Stimulated activated CD8-positive, alpha-beta memory T cell treated with anti-CD3 and anti-CD28 coated beads, Interleukin-4, amount 100 ng/mL, for 24 hours (primary cell): Measurements from ENCODE around the gene PPM1L.
A peak's percentile ranks its signal among the peaks of the same experiment; 100 is the strongest.
"Not testable (repeated sequence)": the region's sequence is repeated elsewhere in the genome, so short reads cannot be mapped to it uniquely, and the experiment has no call there.

Experiments used
- DNase-seq: peaks from one replicate; pipeline ENCODE4 v3.0.0-alpha.2; 2020; ENCODE audit warnings: low read depth

Gene PPM1L

DNA sequence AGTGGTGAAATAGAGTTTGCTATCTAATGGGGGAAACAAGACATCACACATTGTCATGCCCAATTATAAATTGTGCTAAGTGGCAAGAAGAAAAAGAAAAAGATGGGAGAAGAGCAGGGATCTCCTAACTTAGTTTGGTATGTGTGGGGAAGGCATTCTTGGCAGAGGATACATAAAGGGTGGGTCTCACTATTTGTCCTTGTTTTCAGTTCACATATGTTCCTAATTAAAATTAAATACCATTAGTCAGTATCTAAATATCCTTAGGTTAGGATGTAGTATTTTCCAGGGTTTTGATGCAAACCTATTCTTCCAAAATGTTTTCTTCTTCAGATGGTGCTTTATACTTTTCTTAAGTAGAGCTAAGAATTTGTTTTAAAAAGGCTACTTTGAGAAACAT, 175.4 kb downstream of the PPM1L start:
- DNase-seq = no peak

DNA sequence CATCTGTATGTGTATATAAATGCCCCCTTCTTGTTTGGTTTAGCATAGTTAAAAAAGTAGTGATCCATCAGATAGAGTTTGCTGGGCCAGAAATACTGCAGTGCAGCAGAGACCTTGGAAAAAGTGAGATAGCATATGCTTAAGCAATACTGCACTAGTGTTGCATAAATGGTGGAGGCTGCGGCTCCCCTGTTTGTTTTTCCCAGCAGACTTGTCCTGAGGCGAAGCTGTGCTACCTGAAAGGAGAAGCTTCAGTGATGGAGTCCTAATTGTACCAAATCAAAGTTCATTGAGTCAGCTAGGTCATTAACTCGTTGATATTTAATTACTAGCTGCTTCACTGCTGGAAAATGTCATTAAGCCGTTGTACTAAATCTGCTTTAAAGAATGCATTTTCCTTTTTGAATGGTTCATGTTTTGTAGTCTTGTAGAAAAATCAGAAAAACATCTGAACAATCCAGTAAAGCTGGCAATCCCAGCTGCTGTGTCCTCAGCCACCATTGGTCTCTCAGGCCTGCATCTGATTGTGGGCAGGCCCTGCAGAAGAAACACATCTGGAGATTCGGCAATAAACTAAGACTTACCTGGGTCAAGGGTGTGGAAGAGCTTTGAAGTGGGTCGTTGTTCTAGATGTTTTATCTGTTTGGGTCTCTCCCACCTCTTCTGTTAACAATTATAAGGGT, 179.5 kb downstream of the PPM1L start:
- no peak for DNase-seq

DNA sequence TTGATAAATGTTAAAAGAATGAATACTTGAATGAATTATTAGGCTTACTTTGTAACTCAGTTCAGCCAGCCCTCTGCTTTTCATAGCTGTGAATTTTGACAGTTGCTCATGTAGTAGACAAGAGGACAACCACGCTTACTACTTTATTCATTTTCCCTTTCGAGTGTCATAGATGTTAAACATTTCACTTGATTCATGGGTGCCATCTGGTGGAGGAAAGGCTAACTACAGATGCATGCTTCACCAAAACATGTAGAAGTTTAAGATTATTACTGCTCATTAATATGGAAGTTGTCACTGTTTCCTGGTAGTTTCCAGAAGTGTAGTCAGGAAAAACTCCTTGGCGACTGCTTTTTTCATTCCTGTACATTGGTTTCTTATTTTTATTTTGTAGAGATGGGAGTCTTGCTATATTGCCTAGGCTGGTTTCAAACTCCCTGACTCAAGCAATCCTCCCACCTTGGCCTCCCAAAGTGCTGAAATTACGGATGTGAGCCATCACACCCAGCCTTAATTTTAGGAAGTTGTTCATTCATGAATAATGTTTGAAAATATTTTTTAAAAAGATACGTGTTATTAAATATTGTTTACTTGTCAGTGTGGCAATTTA, 186.0 kb downstream of the PPM1L start:
- peak; percentile 59 for DNase-seq

DNA sequence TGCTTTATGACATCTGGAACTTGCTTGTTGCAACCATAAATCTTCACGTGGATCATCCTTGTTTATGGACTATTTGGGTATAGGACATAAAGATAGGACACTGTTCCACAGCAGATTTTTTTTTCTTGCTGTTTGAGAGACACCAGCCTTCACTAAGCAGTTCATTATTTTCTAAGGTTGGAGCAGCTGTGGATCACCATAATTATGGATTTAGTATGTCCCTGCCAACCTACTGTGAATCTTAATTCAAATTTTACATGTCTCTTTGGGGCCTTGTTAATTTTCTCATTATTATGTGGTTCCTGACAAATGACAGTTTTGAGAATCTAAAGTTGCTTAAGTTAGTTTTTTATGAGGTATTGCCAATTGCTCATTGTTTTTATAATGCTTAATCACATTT, 188.0 kb downstream of the PPM1L start:
- no peak for DNase-seq

DNA sequence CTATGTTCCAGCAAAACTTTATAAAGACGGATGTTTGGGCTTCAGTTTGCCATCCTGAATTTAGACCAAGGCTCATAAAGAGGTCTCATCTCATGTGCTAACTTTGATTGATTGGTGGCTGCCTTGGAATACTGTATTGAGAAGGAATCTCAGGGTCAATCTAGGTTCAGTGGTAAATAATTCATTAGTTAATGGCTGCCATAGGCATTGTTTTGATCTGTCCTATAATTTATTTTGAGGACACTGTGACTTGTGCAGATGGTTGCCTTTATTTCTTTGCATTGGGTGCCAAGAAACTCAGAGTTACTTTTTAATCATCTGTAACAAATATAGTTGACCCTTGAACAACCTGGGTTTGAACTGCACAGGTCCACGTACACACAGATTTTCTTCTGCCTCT, 189.3 kb downstream of the PPM1L start:
- DNase-seq = no peak

DNA sequence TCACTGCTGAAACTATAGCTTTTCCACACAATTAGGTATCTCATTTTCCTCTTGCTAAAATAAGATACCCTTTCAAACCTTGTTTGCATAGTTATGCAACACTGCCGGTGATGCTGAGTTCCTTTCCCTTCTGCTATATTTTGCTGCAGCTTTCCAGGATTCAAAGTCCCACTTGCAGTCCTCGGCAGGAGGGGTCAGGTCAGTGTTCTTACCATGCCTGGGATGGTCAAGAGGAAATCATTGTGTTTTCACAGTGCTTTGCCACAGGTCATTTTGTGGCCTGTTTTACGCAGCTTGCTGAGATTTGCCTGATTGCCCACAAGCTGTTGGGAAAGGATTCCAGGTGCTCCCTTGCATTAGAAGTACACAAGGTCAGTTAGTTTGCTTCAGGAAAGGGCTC, 192.2 kb downstream of the PPM1L start:
- no peak for DNase-seq

DNA sequence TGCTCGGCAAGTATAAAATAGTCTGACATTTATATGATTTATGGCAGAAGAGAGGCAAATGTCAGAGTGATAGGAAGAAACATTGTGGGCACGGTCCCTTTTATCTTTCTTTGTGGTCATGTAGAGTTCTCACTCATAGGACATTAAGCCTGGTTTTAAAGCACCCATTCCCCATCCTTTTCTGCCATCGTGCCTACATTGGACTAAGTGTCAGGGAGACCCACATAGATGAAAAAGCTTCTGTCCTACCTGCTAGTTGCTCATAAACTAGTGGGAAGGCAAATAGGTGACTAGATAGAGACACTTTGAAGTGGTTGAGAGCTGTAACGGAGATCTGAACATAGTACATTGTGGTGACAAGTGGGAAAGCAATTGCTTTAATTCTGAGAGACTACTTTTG, 193.4 kb downstream of the PPM1L start:
- no peak for DNase-seq

DNA sequence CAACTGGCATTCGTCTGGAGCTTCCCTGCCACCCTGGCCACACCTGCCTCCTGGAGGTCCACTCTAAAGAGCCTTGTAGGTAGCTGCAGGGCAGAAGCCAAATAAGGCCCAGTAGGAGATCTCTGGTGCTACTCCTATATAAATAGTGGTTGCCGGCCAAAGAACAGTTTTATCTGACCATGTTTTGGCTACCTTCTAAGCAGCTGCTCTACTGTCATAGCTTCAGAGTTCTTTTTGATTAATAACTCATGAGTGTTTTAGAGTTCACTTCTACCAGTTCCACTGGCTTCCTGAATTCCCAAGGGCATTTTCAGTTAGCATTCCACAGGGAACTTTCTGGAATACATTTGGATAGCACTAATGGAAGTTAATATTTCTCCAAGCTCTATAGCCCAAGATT, 194.5 kb downstream of the PPM1L start:
- no peak for DNase-seq

DNA sequence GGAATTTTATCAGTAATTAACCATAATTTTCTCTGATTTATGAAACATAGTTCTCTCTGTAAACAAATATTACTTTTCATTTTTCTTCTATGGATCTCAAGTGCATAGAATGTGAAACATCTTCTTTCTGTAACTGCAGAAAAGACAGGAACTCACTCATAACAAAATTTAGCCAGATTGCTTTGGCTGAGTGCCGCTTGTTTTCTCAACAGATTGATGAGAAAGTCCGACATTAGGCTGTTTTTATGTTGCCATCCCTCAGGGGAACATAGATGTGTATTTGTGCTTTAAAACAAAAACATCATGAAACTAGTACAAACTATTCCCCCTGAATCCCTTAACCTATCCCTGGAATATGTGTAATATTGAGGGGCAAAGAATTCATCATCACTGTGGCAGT, 194.9 kb downstream of the PPM1L start:
- no peak for DNase-seq

DNA sequence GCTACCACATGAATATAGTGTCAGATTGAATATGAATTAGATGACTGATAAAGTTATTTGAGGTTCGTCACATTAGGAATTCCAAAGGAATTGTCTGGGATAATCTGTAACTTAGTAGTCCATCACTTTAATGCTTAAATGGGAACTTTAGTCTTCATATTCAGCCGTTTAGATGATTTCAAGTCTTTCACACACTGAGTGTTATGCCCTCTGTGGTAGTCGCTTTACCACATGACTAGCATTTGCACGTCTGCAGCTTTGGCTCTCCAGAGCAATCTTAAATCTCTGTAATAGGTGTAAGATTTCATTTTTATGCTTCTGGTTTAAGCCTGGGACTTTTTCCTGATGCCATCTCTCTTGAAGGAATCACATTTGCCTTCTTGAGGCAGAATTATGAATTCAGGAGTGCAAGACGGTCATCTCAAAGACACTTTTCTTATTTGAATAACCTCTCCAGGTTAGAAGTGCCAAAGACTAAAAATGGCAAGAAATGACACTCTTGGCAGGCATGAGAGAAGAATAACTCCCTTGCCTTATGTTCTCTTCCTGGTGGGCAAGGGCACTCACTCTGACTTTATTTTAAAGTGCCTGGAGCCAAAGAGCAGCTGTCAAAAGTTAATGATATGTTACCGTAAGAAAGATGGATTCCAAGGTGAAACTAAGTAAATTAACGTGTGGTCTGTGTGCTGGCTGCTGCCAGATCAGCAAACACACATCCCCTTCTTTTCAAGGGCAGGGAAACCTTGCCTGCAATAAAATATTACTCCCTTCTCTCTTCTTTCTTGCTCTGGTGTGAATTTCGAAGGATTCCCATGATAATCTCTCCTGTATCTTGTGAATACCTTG, 195.8 kb downstream of the PPM1L start:
- no peak for DNase-seq

DNA sequence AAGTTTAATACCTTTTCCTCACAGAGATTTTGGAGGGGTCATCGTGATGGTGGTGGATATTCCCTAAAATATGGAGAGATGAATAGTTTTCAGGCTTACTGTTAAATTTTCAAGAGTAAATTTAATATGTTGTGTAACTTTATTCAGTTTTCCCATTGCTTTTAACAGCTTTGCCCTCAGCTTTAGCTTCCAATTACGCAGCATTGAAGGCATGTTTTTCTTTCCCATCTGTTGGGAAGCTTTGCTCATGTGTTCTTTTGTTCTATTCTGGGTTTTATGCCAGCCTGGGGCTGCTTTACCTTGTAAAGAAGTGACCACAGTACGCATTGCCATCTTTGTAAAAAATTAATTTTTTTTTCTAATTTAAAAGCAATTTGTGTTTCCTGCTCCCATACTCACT, 197.7 kb downstream of the PPM1L start:
- DNase-seq = no peak

DNA sequence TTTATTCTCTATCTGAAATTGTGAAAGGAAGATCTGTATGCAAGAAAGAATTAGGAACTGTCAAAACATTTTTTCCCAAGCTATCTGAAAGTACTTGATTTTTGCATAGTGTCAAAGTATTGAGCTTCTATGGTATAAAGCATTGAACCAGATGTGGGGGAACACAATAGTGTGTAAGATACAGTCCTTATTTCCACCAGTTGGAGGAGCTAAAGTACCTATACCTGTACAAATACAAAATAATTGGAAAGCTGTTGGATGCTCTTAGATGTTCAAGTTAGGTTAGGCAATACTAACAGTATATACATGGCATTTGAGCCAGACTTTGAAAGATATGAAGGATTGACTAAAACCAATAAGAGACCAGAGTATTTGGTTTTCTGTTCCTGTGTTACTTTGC, 200.8 kb downstream of the PPM1L start:
- no peak for DNase-seq

DNA sequence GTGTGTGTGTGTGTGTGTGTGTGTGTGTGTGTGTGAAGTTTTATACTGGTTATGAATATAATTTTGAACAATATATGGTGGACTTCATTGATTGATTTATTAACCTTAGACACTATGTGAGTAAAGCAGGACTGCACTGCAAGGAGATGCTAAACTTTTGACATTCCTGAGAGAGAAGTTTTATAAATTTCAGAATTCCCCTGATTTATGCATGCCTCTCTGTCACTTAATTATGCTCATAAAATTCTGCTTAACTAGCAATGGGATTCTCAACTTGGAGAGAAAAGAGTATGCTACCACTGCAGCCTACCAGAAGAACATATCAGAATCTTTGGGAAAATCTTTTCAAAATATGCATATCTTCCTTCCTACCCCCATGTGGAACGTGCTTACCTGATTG, 204.5 kb downstream of the PPM1L start:
- no peak for DNase-seq

DNA sequence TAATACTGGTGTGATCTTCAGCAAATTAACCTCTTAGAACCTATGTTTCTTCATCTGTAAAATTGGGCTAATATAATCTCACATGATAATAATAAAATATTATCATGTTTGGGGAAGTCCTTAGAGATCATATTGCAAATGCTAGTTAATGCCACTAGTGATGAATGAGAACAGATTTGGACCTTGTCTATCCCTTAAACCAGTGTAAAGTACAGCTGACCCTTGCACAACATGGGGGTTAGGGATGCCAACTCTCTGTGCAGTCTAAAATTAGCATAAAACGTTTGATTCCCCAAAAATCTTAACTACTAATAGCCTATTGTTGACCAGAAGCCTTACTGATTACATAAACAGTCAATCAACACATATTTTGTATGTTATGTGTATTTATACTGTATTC, 207.9 kb downstream of the PPM1L start:
- no peak for DNase-seq

DNA sequence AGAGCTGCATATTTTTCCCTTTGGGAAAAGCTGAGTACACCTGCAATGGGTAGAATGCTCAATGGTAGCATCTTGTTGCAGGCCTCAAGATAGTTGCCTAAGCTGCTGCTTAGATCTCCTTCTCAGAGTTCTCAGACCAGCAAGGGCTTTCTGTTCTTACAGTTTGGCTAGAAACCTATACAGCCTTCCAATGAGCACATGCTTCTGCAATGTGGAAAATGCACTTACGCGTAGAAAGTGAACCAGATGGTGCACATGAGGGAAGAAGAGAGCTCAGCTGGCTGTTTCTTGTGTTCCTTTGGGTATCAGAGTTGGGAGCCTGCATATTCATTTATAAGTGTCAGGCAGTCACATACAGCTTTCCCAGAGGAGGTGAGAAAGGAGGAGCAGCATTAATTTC, 212.7 kb downstream of the PPM1L start:
- DNase-seq = no peak

DNA sequence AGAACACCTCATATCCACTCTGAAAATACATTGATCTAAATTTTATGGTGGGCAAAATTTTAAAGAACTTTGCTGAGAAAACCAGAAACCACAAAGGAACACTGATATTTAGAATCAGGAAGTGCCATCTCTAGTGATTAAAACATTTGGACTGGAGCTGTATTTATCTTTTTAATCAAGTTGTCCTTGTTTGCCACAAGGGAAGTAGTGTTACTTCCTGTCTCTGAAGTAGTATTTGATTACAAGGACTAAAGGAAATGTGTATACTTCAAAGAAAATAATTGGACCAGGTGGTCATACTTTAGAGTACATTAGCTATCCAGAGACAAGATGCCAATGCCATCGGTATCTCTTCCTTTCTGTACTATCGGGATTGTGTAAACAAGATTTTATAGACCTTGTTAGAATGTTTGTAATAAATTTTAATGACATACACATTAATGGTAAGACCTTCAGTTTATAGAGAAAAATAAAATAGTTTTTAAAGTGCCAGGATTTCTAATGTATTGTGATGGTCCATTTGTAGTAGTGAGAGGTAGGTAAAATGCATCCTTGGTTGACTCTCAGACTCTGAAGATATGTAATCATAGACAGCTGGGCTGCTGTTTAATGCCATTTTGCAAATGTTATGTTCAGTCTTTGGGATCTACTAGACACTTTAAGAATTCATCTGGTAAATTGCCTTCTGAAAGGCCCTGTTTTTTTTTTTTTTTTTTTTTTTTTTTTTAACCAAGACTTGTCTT, 217.2 kb downstream of the PPM1L start:
- DNase-seq = no peak

DNA sequence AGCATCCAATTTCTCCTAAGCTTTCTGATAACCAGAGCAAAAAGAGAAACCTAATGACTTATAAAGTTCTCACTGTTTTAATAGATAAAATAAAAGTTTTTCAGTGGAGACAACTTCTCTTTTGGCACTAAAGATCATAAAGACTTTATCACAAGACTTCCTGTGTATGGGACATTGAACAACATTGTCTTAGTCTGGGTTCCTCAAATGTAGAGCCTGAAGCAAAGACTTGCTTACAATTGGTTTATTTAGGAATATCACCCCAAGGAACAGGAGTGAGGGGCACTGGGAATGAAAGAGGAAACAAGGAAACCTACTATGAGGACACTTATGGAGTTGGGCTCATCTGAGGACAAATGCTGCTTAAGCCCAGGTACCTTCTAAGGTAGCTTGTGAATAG, 221.7 kb downstream of the PPM1L start:
- DNase-seq = no peak

DNA sequence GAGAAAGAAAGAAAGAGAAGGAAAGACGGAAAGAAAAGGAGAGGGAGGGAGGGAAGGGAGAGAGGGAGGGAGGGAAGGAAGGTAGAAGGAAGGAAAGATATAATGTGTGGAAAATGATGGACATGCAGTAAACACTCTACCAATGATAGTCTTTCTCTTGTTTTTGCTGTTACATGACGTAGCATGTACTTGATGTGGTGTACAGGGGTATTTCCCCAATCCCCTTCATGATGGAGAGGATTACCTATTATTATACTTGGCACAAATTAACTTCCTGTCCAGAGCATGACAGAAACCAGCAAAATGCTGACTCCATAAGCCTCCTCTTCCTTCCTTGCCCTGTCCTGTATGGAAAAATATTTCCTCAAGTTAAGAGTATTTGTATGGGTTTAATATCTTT, 224.7 kb downstream of the PPM1L start:
- DNase-seq = no peak

DNA sequence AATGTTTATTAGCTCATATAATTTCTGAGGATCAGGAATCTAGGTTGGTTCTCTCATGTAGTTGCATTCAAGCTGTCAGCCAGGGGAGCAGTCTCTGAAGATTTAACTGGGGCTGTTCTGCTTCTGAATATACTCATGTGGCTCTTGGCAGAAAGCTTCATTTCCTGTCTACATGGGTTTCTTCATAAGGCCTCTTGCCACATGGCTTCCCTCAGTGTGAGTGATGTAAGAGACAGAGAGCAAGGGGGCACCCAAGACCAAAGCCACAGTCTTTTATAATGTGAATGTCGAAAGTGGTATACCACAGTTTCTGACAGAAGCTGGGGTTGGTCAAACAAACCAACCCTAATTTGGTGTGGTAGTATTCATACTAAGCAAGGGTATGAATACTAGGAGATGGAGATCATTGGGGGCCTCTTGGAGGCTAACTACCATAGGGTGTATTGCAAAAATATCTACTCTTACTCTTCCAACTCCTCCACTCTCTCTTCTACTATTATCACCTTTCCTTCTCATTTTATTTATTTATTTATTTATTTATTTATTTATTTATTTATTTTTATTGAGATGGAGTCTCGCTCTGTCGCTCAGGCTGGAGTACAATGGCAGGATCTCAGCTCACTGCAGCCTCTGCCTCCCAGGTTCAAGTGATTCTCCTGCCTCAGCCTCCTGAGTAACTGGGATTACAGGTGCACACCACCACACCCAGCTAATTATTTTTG, 225.3 kb downstream of the PPM1L start:
- no peak for DNase-seq

DNA sequence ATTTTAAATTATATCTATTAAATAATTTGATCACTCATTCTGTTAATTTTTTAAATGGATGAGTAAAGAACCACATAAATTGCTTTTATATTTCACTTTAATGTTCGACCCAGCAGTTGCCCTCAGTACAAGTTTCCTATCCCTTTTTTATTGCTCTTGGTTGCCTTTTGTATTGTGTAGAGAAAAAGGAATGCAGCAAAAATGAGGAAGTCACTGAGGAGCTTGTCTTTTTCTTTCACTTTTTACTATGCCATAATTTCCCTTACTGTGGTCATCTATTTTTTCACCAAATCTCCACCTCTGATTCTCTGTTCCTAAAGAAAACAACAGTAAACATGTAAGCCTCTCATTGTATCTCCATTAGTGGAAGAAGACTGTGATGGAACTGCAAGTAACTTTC, 226.5 kb downstream of the PPM1L start:
- DNase-seq = no peak

DNA sequence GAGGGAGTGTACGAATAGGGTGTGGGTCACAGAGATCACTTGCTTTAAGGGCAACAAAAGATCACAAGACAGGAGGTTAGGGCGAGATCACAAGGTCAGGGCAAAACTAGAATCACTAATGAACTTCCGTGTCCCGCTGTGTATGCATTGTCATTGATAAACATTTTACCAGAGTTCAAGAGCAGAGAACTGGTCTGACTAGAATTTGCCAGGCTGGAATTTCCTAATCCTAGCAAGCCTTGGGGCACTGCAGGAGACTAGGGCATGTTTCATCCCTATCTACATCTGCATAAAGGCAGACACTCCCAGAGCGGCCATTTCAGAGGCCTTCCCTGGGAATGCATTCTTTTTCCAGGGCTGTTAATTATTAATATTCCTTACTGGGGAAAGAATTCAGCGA, 227.9 kb downstream of the PPM1L start:
- not testable (repeated sequence) for DNase-seq

DNA sequence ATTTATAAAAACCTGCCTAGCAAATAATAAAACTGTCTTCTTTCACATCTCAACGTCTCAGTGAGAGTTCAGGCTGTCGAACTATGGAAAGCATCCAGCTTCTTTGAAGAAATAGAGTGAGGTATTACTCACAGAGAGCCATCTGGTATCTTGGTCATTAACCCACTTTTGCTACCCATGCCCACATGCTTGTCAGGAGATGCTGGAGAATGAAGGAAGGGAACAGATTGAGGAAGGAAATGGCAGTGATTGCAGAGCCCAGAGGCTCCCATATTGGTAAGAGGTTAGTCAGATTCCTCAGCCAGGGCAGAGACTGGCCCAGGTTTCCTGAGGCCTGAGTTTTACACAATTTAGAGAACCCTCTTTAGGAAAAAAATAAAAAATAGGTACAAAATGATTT, 230.0 kb downstream of the PPM1L start:
- DNase-seq = no peak
